Activated T-helper 1 cell treated with anti-CD3 and anti-CD28 coated beads, Interleukin-12 subunit alpha, Interleukin-12 subunit beta, Interleukin-2, Interleukin-4 antibody, amounts not matched to agents 30 ng/mL and 10 ng/mL and 1 ng/mL, durations not matched to agents 14 hours and 24 hours and 36 hours (primary cell): ENCODE data around the gene PHF23. TPM values are rescaled to one million over a fixed set of nuclear protein-coding genes. Genes with fewer than 3 reads are reported as not detected.

ENCODE experiments used
- DNase-seq: peaks from one replicate; pipeline ENCODE4 v3.0.0; 2021; ENCODE audit warnings: low spot score
- H3K27ac Mint-ChIP-seq: one replicate; pipeline ENCODE4 v1.8.0; 2021; ENCODE audit warnings: mild to moderate bottlenecking, mixed read lengths
- H3K27me3 Mint-ChIP-seq: one replicate; pipeline ENCODE4 v1.8.0; 2022; ENCODE audit warnings: mild to moderate bottlenecking, moderate library complexity, mixed read lengths; ENCODE audit not compliant: insufficient read depth
- H3K36me3 Mint-ChIP-seq: one replicate; pipeline ENCODE4 v1.8.0; 2021; ENCODE audit warnings: low read depth, mixed read lengths
- H3K4me1 Mint-ChIP-seq: one replicate; pipeline ENCODE4 v1.8.0; 2021; ENCODE audit warnings: low read depth, mixed read lengths
- H3K4me3 Mint-ChIP-seq: one replicate; pipeline ENCODE4 v1.8.0; 2021; ENCODE audit warnings: mild to moderate bottlenecking, moderate library complexity, mixed read lengths
- H3K9me3 Mint-ChIP-seq: one replicate; pipeline ENCODE4 v1.8.0; 2021; ENCODE audit warnings: mixed read lengths
- intact Hi-C: fragments of 100-400 bp; cut with micrococcal nuclease; formaldehyde crosslinking; loops from one replicate; pipeline ENCODE4 v1.15.1; 2024
- total RNA-seq: library from RNA; stranded (reverse); gene quantifications from 2 replicates; pipeline ENCODE4 v1.2.3, GENCODE V29; 2022

PHF23 gene
- total RNA-seq, 1 donor from 2014 or later = 55.4 TPM

DNA sequence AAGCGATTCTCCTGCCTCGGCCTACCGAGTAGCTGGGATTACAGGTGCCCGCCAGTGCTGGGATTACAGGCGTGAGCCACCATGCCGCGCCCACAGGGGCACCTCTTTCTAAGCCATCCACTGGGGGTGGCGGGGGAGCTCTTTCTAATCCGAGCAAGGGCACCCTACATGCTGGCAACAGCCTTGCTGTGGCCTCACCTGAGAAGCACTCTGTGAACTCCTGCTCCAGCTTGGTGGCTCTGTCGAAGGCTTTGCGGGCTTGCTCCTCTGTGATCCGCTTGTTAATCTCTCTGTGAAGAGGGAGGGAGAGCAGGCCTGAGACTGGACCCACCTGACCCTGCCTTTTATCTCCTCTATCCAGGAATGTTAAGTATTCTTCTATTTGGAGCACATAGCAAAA is 48.2 kb downstream of the PHF23 start:
- Mint-ChIP-seq H3K36me3 (peaks cover 5% of the 10 kb centered on the region), H3K4me3 (no peak overlapping the region), H3K4me1 (peaks cover 8% of the 10 kb centered on the region), H3K9me3 (no peaks in the 10 kb centered on the region), H3K27ac (no peak overlapping the region), H3K27me3 (no peaks in the 10 kb centered on the region)
- DNase-seq = no peak
- intact Hi-C loops = no loop called here

- Mint-ChIP-seq H3K4me3 (no peak overlapping the region), H3K36me3 (peaks cover 5% of the 10 kb centered on the region), H3K27ac (no peak overlapping the region), H3K9me3 (no peaks in the 10 kb centered on the region), H3K4me1 (peaks cover 8% of the 10 kb centered on the region), H3K27me3 (no peaks in the 10 kb centered on the region)
- DNase-seq = no peak
- intact Hi-C loops = no loop called here
Observed at GRCh38 chr17:7190276-7190917, 48.9 kb downstream of the PHF23 start.

- DNase-seq = no peak
- Mint-ChIP-seq H3K4me3 (no peak overlapping the region), H3K27me3 (no peaks in the 10 kb centered on the region), H3K4me1 (peaks cover 8% of the 10 kb centered on the region), H3K27ac (no peak overlapping the region), H3K36me3 (no peaks in the 10 kb centered on the region), H3K9me3 (no peaks in the 10 kb centered on the region)
- intact Hi-C loops = no loop called here
Observed at GRCh38 chr17:7186241-7186640, 53.0 kb downstream of the PHF23 start.

Other genes with a start within 250 kb of the PHF23 start
- not detected in 2 replicates for gene ALOX12, start 243.4 kb downstream of the PHF23 start, total RNA-seq
- 140 and 144 TPM in 2 replicates for gene RNASEK, start 226.8 kb downstream of the PHF23 start, total RNA-seq
- 1.5 and 2.5 TPM in 2 replicates for gene BCL6B, start 216.4 kb downstream of the PHF23 start, total RNA-seq
- gene SLC16A13, start 203.4 kb downstream of the PHF23 start, total RNA-seq = 14.3 and 14.8 TPM in 2 replicates
- gene SLC16A11, start 195.4 kb downstream of the PHF23 start, total RNA-seq = 0.34 and 0.47 TPM in 2 replicates
- not detected in 2 replicates for gene CLEC10A, start 159.2 kb downstream of the PHF23 start, total RNA-seq
- not detected in 2 replicates for gene ASGR2, start 124.6 kb downstream of the PHF23 start, total RNA-seq
- 1.1 and 1.6 TPM in 2 replicates for gene ASGR1, start 60.1 kb downstream of the PHF23 start, total RNA-seq
- gene DLG4, start 19.6 kb downstream of the PHF23 start, total RNA-seq = 15.3 and 15.5 TPM in 2 replicates
- 287 and 294 TPM in 2 replicates for gene ACADVL, start 19.5 kb downstream of the PHF23 start, total RNA-seq
- gene DVL2, start 4.9 kb downstream of the PHF23 start, total RNA-seq = 70.0 and 73.5 TPM in 2 replicates
- gene GABARAP, start 3.0 kb upstream of the PHF23 start, total RNA-seq = 146 and 148 TPM in 2 replicates
- gene CTDNEP1, start 12.3 kb upstream of the PHF23 start, total RNA-seq = 191 and 193 TPM in 2 replicates
- gene ELP5, start 12.8 kb upstream of the PHF23 start, total RNA-seq = 73.6 and 75.5 TPM in 2 replicates
- 0.15 and 0.60 TPM in 2 replicates for gene CLDN7, start 23.0 kb upstream of the PHF23 start, total RNA-seq
- gene SLC2A4, start 42.3 kb upstream of the PHF23 start, total RNA-seq = 0.17 and 0.31 TPM in 2 replicates
- 0.36 TPM in 1 of 2 replicates, not detected in the other for gene YBX2, start 55.2 kb upstream of the PHF23 start, total RNA-seq
- gene EIF5A, start 68.2 kb upstream of the PHF23 start, total RNA-seq = 1,241 and 1,262 TPM in 2 replicates
- gene GPS2, start 75.9 kb upstream of the PHF23 start, total RNA-seq = 52.3 and 59.0 TPM in 2 replicates
- 57.1 and 60.9 TPM in 2 replicates for gene NEURL4, start 89.9 kb upstream of the PHF23 start, total RNA-seq
- 260 and 266 TPM in 2 replicates for gene ACAP1, start 97.1 kb upstream of the PHF23 start, total RNA-seq
- 5.3 TPM in 2 replicates for gene KCTD11, start 112.7 kb upstream of the PHF23 start, total RNA-seq
- gene TMEM95, start 115.7 kb upstream of the PHF23 start, total RNA-seq = 0.17 TPM in 1 of 2 replicates, not detected in the other
- gene TNK1, start 141.6 kb upstream of the PHF23 start, total RNA-seq = 3.8 and 4.9 TPM in 2 replicates
- 77.1 and 78.2 TPM in 2 replicates for gene PLSCR3, start 155.1 kb upstream of the PHF23 start, total RNA-seq
- 53.5 and 54.7 TPM in 2 replicates for gene TMEM256, start 164.6 kb upstream of the PHF23 start, total RNA-seq
- 2.3 and 2.7 TPM in 2 replicates for gene NLGN2, start 168.4 kb upstream of the PHF23 start, total RNA-seq
- gene SPEM1, start 180.9 kb upstream of the PHF23 start, total RNA-seq = not detected in 2 replicates
- gene SPEM2, start 186.2 kb upstream of the PHF23 start, total RNA-seq = not detected in 2 replicates
- not detected in 2 replicates for gene SPEM3, start 189.4 kb upstream of the PHF23 start, total RNA-seq
- 12.3 and 14.0 TPM in 2 replicates for gene TMEM102, start 196.0 kb upstream of the PHF23 start, total RNA-seq
- 5.3 and 6.4 TPM in 2 replicates for gene FGF11, start 200.1 kb upstream of the PHF23 start, total RNA-seq
- 6.6 and 7.0 TPM in 2 replicates for gene CHRNB1, start 205.6 kb upstream of the PHF23 start, total RNA-seq
- gene ZBTB4, start 240.2 kb upstream of the PHF23 start, total RNA-seq = 15.1 and 16.0 TPM in 2 replicates
- gene SLC35G6, start 242.0 kb upstream of the PHF23 start, total RNA-seq = not detected in 2 replicates
- 221 and 223 TPM in 2 replicates for gene POLR2A, start 244.9 kb upstream of the PHF23 start, total RNA-seq